Adipocyte (in vitro differentiated cells): ENCODE results near the gene KLHDC8A.

Experiments used
- DNase-seq: peaks from one replicate; pipeline ENCODE4 v3.0.0-alpha.2; 2015; ENCODE audit warnings: low read depth
- H3K27me3 ChIP-seq: replicated peaks from 2 replicates; pipeline ENCODE4 v1.7.0; 2013; ENCODE audit warnings: mild to moderate bottlenecking, low read length, moderate library complexity; ENCODE audit not compliant: control insufficient read depth, insufficient read depth
- H3K36me3 ChIP-seq: 2 replicates; pipeline ENCODE4 v1.7.0; 2013; ENCODE audit warnings: low read length, mild to moderate bottlenecking, moderate library complexity; ENCODE audit not compliant: control insufficient read depth, insufficient read depth, severe bottlenecking
- H3K4me1 ChIP-seq: 2 replicates; pipeline ENCODE4 v1.7.0; 2013; ENCODE audit warnings: mild to moderate bottlenecking, low read length, moderate library complexity; ENCODE audit not compliant: control insufficient read depth, insufficient read depth
- H3K4me3 ChIP-seq: 2 replicates; pipeline ENCODE4 v1.7.0; 2013; ENCODE audit warnings: mild to moderate bottlenecking, low read length, moderate library complexity
- H3K9ac ChIP-seq: 2 replicates; pipeline ENCODE4 v1.7.0; 2013; ENCODE audit warnings: mild to moderate bottlenecking, low read length, moderate library complexity
- H3K9me3 ChIP-seq: 2 replicates; pipeline ENCODE4 v1.7.0; 2013; ENCODE audit warnings: mild to moderate bottlenecking, low read length, moderate library complexity; ENCODE audit not compliant: control insufficient read depth

KLHDC8A gene

DNA sequence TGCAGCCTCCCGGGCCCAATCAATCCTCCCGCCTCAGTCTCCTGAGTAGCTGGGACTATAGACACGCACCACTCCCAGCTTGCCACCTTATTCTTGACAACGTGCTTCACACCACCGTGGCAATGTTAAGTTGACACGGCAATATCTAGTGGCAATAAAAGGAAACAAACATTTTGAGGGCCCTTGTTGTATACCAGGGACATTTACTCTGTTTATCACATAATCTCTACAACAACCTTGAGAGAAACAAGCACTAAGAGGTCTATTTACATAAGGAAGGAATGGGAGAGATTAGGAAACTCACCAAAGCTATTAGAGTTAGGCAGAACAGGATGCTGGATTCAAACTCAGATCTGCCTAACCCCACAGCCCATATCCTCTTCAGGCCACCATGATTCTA, 3.1 kb downstream of the KLHDC8A start:
- no peaks in the 10 kb centered on the region for H3K9me3 ChIP-seq
- peaks cover 9% of the 10 kb centered on the region for H3K4me1 ChIP-seq
- no peaks in the 10 kb centered on the region for H3K36me3 ChIP-seq
- no peak for DNase-seq
- H3K27me3 ChIP-seq, result peaks cover 42% of the 10 kb centered on the region
- no peak overlapping the region for H3K9ac ChIP-seq
- no peak overlapping the region for H3K4me3 ChIP-seq

GRCh38 chr1:205353191-205353590, 3.5 kb downstream of the KLHDC8A start:
- DNase-seq, result no peak
- no peaks in the 10 kb centered on the region for H3K36me3 ChIP-seq
- H3K4me3 ChIP-seq, result no peak overlapping the region
- no peak overlapping the region for H3K9ac ChIP-seq
- H3K27me3 ChIP-seq, result peaks cover 43% of the 10 kb centered on the region
- peaks cover 9% of the 10 kb centered on the region for H3K4me1 ChIP-seq
- no peaks in the 10 kb centered on the region for H3K9me3 ChIP-seq

- Histone ChIP-seq H3K27me3 (peaks cover 48% of the 10 kb centered on the region), H3K9me3 (no peaks in the 10 kb centered on the region), H3K9ac (no peak overlapping the region), H3K4me3 (no peak overlapping the region), H3K36me3 (no peaks in the 10 kb centered on the region), H3K4me1 (peaks cover 8% of the 10 kb centered on the region)
- DNase-seq, result no peak
Observed at GRCh38 chr1:205351984-205352713, 4.6 kb downstream of the KLHDC8A start.

DNA sequence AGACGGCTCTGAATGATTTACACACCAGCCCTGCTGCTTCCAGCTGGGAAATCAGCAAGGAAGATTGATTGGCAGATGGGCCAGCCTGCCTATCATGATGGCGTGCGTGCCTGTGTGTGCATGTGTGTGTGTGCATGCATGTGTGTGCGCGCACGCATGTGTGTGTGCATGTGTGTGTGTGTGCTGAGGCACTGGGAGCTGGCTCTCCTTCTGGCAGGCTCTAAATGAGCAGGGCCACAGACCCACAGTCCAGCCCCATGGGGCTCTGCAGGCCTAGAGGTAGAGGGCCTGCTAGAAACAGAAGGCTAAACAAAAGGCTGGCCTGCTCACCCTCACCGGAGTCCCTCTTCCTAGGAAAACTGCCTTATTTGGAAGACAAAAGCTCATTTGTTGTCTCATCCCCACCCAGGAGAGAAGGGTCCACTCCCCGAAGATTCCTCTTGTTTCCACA, 6.0 kb downstream of the KLHDC8A start:
- H3K27me3 ChIP-seq, result peaks cover 51% of the 10 kb centered on the region
- no peak for DNase-seq
- H3K9ac ChIP-seq, result no peak overlapping the region
- H3K4me1 ChIP-seq, result no peaks in the 10 kb centered on the region
- H3K9me3 ChIP-seq, result no peaks in the 10 kb centered on the region
- H3K36me3 ChIP-seq, result no peaks in the 10 kb centered on the region
- no peak overlapping the region for H3K4me3 ChIP-seq

DNA sequence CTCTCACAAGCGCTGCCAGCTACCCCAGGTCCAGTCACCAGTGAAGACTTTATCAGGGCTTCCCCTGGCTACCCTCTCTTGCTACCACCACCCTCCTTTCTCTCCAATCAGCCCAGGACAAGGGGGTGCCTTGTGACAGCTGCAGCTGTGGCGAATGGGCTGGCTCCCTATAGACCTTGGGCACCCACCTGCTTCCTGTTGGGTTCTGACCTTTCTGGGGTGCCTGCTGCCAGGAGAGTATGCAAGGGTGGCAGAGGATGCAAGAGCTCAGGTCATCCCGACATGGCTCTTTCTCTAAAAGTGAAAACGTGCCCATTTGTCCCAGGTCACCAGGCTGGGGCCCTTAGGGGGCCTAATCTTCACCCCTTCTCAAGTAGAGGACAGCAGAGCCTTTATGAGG, 6.6 kb downstream of the KLHDC8A start:
- H3K4me3 ChIP-seq, result no peak overlapping the region
- H3K9me3 ChIP-seq, result no peaks in the 10 kb centered on the region
- no peak for DNase-seq
- no peaks in the 10 kb centered on the region for H3K4me1 ChIP-seq
- no peak overlapping the region for H3K9ac ChIP-seq
- H3K36me3 ChIP-seq, result no peaks in the 10 kb centered on the region
- peaks cover 57% of the 10 kb centered on the region for H3K27me3 ChIP-seq

DNA sequence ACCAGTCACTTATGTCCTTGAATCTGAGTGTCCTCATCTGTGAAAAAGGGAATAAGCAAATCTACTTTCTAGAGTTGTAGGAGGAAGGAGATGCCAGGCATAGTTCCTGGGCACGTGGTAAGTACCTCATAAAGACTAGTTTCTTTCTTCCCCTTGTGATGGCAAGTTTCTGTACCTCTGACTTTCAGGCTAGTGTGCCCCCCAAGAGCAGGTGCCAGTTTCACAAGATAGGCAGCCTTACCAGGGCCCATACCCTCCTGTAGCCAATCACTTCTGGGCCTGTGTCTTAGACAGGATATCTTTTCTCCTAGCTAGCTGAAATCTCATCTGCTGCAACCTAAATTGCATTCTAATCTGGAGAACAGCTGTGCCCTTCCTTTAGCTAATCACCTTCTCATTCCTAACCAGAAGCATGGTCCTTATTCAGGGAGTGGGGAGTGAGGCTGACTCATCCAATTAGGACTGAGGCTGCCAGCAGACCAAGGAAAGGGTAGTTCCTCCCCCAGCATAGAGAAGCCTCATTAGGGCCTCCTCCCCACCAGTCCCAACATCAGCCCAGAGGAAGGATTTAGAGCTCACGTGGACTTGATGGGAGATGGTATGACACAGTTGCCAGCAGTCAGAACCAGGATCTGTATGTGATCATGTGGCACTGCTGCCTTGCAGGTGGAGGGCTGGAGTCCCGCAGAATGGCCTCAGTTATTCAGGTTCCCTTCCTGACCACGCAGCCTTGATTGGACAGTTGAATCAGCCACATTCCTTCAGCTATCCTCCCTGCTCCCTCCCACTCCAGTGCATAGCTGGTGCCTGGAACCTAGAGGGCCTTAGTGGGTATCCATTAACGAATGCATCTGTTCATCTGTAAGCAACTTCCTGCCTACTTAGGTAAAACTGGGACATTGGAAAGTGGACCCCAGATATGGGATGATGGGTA, 7.9 kb downstream of the KLHDC8A start:
- DNase-seq, result no peak
- no peak overlapping the region for H3K9ac ChIP-seq
- peaks cover 68% of the 10 kb centered on the region for H3K27me3 ChIP-seq
- no peak overlapping the region for H3K4me3 ChIP-seq
- H3K9me3 ChIP-seq, result no peaks in the 10 kb centered on the region
- no peaks in the 10 kb centered on the region for H3K36me3 ChIP-seq
- H3K4me1 ChIP-seq, result peaks cover 3% of the 10 kb centered on the region

GRCh38 chr1:205346956-205347574, 9.7 kb downstream of the KLHDC8A start:
- Histone ChIP-seq H3K27me3 (peaks cover 78% of the 10 kb centered on the region), H3K4me1 (peaks cover 3% of the 10 kb centered on the region), H3K9ac (no peak overlapping the region), H3K4me3 (no peak overlapping the region), H3K9me3 (no peaks in the 10 kb centered on the region), H3K36me3 (no peaks in the 10 kb centered on the region)
- no peak for DNase-seq

GRCh38 chr1:205345761-205346160, 11.0 kb downstream of the KLHDC8A start:
- Histone ChIP-seq H3K9me3 (no peaks in the 10 kb centered on the region), H3K4me1 (peaks cover 3% of the 10 kb centered on the region), H3K9ac (no peak overlapping the region), H3K27me3 (peaks cover 82% of the 10 kb centered on the region), H3K36me3 (no peaks in the 10 kb centered on the region), H3K4me3 (no peak overlapping the region)
- DNase-seq, result no peak

DNA sequence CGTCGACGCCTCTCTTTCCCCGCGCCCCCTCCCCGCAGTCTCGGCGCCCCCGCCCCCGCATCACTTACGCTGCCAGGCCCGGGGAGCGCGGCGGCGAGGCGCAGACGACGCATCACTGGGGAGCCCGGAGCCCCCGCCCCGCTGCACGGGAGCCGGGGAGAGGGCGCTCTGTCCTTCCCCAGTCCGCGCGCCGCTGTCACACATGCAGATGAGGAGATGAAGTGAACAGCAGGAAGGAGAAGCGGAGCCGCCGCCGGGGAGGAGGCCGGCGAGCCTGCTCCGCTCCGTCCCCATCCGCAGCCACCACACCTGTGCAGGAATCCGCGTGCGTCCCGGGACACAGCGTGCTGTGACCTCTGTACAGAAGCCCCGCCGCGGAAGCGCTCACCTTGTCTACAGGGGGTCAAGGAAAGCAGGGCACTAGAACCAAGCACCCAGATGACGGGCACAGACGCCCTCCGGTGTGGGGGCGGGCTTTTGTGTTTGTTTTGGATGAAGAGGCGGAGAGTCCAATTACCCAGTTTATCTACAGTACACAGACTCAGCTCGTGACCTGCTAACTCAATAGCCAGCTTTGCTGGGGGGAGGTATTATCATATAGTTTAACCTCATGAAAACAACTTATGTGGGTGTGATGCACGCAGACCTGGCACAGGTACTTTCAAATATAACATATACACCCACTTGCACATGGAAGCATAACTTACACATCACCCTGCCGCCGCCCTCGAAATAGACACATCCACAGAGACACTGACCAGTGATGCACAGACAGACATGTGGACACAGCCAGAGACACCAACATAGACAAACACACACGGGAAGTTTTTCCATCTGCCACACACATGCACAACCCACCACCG, 12.4 kb downstream of the KLHDC8A start:
- peaks cover 74% of the 10 kb centered on the region for H3K27me3 ChIP-seq
- peak; percentile 50 for DNase-seq

DNA sequence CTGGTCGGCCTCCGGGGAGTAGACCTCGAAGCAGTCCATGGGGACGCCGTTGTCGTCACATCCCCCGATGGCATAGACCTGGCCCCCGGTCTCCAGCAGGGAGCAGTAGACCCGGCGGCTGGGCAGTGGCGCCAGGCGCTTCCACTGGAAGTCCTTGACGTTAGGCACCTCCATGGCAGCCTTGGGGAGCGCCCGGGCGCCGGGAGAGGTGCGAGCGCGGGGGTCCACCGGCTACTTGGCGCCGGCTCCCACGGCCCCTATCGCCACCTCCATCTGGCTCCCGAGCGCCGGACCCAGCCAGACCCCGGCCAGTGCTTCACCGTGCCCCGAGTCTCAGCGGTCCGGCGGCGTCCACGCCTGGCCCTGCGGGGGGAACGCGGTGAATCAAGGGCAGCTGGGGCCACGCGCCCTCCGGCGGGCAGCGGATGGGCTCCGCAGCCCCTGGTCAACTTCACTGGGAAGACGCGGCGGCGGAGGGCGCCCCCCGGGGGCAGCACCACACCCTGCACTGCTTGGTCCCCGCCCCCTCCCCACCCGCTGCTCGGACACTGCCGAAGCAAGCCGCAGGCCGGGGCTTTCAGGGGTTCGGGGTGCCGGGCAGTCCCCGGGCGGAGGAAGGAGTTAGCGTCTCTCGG, 13.2 kb downstream of the KLHDC8A start:
- H3K4me3 ChIP-seq, result no peak overlapping the region
- H3K9ac ChIP-seq, result no peak overlapping the region
- H3K36me3 ChIP-seq, result no peaks in the 10 kb centered on the region
- no peak for DNase-seq
- H3K4me1 ChIP-seq, result peaks cover 3% of the 10 kb centered on the region
- peaks cover 73% of the 10 kb centered on the region for H3K27me3 ChIP-seq
- H3K9me3 ChIP-seq, result no peaks in the 10 kb centered on the region

More for the DNA sequence above, 12.4 kb downstream of the KLHDC8A start:
- peak overlapping the region; percentile 7 for H3K4me3 ChIP-seq
- H3K4me1 ChIP-seq, result peaks cover 3% of the 10 kb centered on the region
- H3K9ac ChIP-seq, result no peak overlapping the region
- no peaks in the 10 kb centered on the region for H3K9me3 ChIP-seq
- H3K36me3 ChIP-seq, result no peaks in the 10 kb centered on the region
